Measurements from ENCODE around the gene EXD2. TPM values are rescaled to one million over a fixed set of nuclear protein-coding genes. Genes with fewer than 3 reads are reported as not detected.

Gene EXD2
- total and polyA plus RNA-seq, 2 of the 13 experiments (the other 11 are each of a cell fraction or from before 2014, with no cell fraction given), result 9.5 to 15.1 TPM

DNA sequence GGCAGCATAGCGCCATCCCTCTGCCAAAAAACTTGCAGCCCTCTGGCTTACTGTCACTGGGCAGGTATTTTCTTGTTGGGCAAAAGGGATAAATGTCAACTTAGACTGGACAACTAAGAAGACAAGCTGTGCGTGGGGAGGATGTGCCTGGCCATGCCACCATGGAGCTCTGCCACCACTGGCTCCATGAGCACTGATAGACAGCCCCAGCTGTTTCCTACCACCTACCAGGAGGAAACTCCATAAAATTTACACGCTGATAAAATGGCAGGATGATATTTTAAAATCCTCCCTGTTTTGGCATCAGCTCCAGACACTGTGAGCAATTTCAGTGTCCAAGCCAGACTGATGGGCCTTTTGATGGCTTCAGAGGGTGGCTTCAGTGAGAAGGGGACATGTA, 61.6 kb downstream of the EXD2 start (continued):
- TF ChIP-seq, protein P1, sequence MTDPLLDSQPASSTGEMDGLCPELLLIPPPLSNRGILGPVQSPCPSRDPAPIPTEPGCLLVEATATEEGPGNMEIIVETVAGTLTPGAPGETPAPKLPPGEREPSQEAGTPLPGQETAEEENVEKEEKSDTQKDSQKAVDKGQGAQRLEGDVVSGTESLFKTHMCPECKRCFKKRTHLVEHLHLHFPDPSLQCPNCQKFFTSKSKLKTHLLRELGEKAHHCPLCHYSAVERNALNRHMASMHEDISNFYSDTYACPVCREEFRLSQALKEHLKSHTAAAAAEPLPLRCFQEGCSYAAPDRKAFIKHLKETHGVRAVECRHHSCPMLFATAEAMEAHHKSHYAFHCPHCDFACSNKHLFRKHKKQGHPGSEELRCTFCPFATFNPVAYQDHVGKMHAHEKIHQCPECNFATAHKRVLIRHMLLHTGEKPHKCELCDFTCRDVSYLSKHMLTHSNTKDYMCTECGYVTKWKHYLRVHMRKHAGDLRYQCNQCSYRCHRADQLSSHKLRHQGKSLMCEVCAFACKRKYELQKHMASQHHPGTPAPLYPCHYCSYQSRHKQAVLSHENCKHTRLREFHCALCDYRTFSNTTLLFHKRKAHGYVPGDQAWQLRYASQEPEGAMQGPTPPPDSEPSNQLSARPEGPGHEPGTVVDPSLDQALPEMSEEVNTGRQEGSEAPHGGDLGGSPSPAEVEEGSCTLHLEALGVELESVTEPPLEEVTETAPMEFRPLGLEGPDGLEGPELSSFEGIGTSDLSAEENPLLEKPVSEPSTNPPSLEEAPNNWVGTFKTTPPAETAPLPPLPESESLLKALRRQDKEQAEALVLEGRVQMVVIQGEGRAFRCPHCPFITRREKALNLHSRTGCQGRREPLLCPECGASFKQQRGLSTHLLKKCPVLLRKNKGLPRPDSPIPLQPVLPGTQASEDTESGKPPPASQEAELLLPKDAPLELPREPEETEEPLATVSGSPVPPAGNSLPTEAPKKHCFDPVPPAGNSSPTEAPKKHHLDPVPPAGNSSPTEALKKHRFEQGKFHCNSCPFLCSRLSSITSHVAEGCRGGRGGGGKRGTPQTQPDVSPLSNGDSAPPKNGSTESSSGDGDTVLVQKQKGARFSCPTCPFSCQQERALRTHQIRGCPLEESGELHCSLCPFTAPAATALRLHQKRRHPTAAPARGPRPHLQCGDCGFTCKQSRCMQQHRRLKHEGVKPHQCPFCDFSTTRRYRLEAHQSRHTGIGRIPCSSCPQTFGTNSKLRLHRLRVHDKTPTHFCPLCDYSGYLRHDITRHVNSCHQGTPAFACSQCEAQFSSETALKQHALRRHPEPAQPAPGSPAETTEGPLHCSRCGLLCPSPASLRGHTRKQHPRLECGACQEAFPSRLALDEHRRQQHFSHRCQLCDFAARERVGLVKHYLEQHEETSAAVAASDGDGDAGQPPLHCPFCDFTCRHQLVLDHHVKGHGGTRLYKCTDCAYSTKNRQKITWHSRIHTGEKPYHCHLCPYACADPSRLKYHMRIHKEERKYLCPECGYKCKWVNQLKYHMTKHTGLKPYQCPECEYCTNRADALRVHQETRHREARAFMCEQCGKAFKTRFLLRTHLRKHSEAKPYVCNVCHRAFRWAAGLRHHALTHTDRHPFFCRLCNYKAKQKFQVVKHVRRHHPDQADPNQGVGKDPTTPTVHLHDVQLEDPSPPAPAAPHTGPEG (CRISPR knock-in tag; IDR thresholded peaks at IDR 0.05), result no peak
- TF ChIP-seq EP300 (IDR thresholded peaks at IDR 0.05; ENCODE audit: low read depth in 2 of 2, low read length in 2 of 2), result no peak
- TF ChIP-seq EP300 (CRISPR knock-in tag; IDR thresholded peaks at IDR 0.05; ENCODE audit: borderline replicate concordance), result no peak
- no peak for TF ChIP-seq MAFG (CRISPR knock-in tag; IDR thresholded peaks at IDR 0.05)

DNA sequence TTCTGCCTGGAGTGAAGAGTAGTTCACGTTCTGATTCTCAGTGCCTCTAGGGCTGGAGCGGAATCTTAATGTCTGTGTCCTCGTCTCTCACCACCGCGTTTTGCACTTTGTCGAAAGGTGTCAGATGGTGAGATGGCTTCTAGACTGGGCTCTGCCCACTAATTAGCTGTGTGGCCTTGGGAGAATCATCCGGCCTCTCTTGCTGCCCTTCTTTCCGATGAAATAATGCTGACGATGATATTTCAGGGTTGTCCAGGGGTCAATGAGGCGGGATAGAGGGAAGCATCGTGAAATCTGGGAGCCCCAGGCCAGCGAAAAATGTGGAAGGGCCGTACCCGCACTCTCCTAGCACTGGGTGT, 67.8 kb downstream of the EXD2 start:
- TF ChIP-seq RXRB (CRISPR knock-in tag; IDR thresholded peaks at IDR 0.05; ENCODE audit: borderline replicate concordance) (no peak), ZMYM2 (CRISPR knock-in tag; IDR thresholded peaks at IDR 0.05) (no peak), MAFF (IDR thresholded peaks at IDR 0.05; ENCODE audit: low read depth, low read length) (peak; percentile 92), MAFK (conservative IDR thresholded peaks at IDR 0.05 in 1 of 2, IDR thresholded peaks at IDR 0.05 in 1 of 2; ENCODE audit: low read length in 2 of 2) (peak; percentile 92), ZNF33A (CRISPR knock-in tag; IDR thresholded peaks at IDR 0.05; ENCODE audit: borderline replicate concordance) (no peak)
- TF ChIP-seq, protein P2, sequence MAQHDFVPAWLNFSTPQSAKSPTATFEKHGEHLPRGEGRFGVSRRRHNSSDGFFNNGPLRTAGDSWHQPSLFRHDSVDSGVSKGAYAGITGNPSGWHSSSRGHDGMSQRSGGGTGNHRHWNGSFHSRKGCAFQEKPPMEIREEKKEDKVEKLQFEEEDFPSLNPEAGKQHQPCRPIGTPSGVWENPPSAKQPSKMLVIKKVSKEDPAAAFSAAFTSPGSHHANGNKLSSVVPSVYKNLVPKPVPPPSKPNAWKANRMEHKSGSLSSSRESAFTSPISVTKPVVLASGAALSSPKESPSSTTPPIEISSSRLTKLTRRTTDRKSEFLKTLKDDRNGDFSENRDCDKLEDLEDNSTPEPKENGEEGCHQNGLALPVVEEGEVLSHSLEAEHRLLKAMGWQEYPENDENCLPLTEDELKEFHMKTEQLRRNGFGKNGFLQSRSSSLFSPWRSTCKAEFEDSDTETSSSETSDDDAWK (CRISPR knock-in tag; IDR thresholded peaks at IDR 0.05), result no peak
- TF ChIP-seq, protein P3, sequence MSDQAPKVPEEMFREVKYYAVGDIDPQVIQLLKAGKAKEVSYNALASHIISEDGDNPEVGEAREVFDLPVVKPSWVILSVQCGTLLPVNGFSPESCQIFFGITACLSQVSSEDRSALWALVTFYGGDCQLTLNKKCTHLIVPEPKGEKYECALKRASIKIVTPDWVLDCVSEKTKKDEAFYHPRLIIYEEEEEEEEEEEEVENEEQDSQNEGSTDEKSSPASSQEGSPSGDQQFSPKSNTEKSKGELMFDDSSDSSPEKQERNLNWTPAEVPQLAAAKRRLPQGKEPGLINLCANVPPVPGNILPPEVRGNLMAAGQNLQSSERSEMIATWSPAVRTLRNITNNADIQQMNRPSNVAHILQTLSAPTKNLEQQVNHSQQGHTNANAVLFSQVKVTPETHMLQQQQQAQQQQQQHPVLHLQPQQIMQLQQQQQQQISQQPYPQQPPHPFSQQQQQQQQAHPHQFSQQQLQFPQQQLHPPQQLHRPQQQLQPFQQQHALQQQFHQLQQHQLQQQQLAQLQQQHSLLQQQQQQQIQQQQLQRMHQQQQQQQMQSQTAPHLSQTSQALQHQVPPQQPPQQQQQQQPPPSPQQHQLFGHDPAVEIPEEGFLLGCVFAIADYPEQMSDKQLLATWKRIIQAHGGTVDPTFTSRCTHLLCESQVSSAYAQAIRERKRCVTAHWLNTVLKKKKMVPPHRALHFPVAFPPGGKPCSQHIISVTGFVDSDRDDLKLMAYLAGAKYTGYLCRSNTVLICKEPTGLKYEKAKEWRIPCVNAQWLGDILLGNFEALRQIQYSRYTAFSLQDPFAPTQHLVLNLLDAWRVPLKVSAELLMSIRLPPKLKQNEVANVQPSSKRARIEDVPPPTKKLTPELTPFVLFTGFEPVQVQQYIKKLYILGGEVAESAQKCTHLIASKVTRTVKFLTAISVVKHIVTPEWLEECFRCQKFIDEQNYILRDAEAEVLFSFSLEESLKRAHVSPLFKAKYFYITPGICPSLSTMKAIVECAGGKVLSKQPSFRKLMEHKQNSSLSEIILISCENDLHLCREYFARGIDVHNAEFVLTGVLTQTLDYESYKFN (CRISPR knock-in tag; conservative IDR thresholded peaks at IDR 0.05), result no peak
- POLR2A ChIA-PET, result no interaction called here
- H4K20me1 ChIP-seq (ENCODE audit: insufficient read depth, low read length), result no peaks in the 10 kb centered on the region
- no TSS peak for BruUV-seq (replicated peaks)
- no peak overlapping the region for H3K9ac ChIP-seq (ENCODE audit: insufficient read depth, low read depth, low read length)
- peaks cover 20% of the 10 kb centered on the region for H3K4me1 ChIP-seq (ENCODE audit: insufficient read depth, low read length)
- FAIRE-seq (no peak), ATAC-seq (no peak), DNase-seq (ENCODE audit: low spot score) (no peak)
- CTCF ChIA-PET (ENCODE audit: low intra/inter-chr PET ratio, low total read pairs), result no interaction called here
- 28% methylated on average over 13 of the region's 14 CpGs for WGBS (ENCODE audit: low lambda C conversion rate)
- no peaks in the 10 kb centered on the region for H3K9me3 ChIP-seq (ENCODE audit: low read length)
- intact Hi-C loops (cut with micrococcal nuclease; ENCODE audit: unreplicated experiment) (no loop called here), in situ Hi-C loops (cut with HindIII; ENCODE audit: extremely low pct_ligation_motif_present, low pct_unique_long_range_greater_than_20kb) (loop anchor here (10.0 kb wide), 1 partner anchor 206 kb away; no protein-coding TSS in a partner anchor)
- no peaks in the 10 kb centered on the region for H3K79me2 ChIP-seq (ENCODE audit: insufficient read depth, low read length)
- peaks cover 6 to 36% of the 10 kb centered on the region in 2 experiments; a peak in 4 of 5 replicates for H3K27me3 ChIP-seq (ENCODE audit: control insufficient read depth in 1 of 2, insufficient read depth in 2 of 2, low read length in 2 of 2)
- H3K36me3 ChIP-seq (replicated peaks in 1 of 2; ENCODE audit: control insufficient read depth in 1 of 2, insufficient read depth in 2 of 2, low read length in 2 of 2), result no peaks in the 10 kb centered on the region
- H3K4me3 ChIP-seq (replicated peaks in 1 of 3; ENCODE audit: insufficient read depth in 1 of 3, low read depth in 2 of 3, low read length in 3 of 3), result peak overlapping the region; percentile 37 to 72 (median 67); a peak in 5 of 6 replicates
- no peak overlapping the region for H3K27ac ChIP-seq (ENCODE audit: extremely low read length, insufficient read depth, low read length)
- peak overlapping the region; percentile 79 for H3K4me2 ChIP-seq (ENCODE audit: low read depth, low read length)
- H2AFZ ChIP-seq (ENCODE audit: low read length), result no peak overlapping the region

Data from HepG2 (cell line).